HG02763 (cell line): ENCODE measurements around the gene FZR1.
"Not testable (repeated sequence)": the region's sequence is repeated elsewhere in the genome, so short reads cannot be mapped to it uniquely, and the experiment has no call there.

Experiments
- ATAC-seq: cut with Tn5 transposase; IDR thresholded peaks from one replicate; pipeline ENCODE4 v1.9.1; 2021; ENCODE audit warnings: mild to moderate bottlenecking, moderate library complexity; ENCODE audit not compliant: unreplicated experiment

FZR1 gene

DNA sequence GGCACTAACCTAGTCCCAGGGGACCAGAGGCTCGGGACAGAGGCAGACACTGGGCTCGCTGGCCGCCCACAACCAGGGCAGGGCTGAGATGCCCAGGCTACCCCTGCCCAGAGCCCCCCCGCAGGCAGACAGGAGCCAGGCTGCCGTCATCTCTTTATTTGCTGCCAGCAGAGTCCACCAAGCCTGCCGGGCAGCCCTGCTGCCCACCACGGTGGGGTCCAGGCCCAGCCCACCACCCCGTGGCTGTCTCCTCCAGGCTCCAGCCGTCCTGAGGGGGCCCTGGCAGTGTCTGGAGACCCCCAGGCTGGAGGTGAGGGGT lies 37.9 kb downstream of the FZR1 start:
- ATAC-seq, result no peak

DNA sequence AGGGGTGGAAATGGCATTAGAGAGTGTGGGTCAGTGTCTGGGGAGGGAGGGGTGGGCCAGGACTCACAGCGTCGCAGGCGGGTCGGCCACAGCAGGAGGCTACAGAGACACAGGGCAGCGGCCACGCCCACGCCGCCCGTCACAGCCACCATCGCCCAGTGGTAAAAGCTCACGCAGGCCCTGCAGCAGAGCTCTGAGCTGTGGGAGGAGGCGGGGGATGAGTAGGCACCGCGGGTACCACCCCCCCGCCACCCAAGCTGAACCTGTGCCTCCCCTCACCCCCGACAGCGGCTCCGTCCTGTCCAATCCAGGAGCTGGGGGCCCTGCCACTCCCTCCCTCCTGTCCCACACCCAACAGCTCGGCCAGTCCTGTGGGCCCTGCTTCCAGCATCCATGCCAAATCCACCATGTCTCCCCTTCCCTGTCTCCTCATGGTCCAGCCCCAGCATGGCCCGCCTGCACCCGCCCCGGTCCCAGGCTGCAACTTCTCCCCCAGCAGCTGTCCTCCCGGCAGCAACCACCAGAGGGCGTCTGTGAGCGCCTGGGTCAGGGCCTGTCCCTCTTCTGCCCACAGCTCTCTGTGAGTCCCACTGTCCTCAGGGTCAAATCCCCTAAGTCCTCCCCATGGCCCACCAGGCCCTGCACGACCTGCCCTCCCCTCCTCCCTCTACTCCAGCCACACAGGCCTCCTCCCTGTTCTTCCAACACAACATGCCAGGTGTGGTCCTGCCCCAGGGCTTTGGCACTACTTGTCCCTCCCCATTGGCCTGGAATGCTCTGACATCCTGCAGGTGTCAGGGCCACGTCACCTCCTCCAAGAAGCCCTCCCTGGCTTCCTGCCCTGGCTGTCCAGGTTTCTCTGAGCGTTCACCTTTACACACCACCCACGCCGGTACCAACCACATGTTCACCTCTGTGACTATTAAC lies 38.9 kb downstream of the FZR1 start:
- no peak for ATAC-seq

- no peak for ATAC-seq
Measured at GRCh38 chr19:3545669-3546034, 39.5 kb downstream of the FZR1 start.

- ATAC-seq, result no peak
Measured at GRCh38 chr19:3546119-3546518, 40.0 kb downstream of the FZR1 start.

- no peak for ATAC-seq
Measured at GRCh38 chr19:3547301-3547731, 41.2 kb downstream of the FZR1 start.

DNA sequence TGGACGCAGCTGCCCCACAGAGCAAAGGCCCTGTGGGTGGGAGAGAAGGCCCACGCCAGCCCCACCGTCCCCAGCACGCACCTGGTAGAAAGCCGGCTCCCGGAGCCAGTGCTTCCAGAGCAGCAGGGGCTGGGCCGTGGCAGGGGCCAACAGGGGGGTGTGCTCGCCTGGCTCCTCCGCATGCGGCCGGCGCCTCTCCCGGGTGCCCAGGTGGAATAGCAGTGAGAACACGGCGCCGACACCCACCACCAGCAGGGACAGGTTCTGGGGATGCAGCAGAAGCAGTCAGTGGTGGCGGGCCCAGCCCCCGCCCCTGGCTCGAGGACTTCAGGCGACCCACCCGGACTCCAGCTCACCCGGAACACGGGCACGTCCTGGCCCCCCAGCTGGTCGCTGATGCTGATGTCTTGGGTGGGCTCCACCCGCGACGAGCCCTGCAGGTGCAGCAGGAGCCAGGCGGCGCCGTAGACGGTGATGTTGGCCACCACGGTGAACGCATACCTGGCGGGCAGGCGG lies 41.7 kb downstream of the FZR1 start:
- no peak for ATAC-seq

DNA sequence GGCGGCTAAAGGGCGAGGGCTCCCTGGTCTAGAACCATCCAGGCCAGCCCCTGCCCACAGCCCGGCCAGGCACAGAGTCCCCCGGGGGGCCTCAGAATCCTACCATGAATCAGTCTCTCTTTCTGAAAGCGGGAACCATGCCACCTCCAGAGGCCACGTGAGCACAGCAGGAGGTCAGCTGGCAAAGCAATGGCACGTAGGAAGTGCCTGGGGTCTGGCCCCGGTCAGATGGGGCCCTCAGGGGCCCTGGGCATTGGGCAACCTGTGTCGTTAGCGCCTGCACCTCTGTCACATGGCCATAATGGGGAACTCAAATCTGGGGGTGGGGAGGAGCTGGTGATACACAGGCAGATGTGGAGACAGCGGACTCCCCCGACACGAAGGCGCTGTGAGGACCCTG lies 42.5 kb downstream of the FZR1 start:
- no peak for ATAC-seq

DNA sequence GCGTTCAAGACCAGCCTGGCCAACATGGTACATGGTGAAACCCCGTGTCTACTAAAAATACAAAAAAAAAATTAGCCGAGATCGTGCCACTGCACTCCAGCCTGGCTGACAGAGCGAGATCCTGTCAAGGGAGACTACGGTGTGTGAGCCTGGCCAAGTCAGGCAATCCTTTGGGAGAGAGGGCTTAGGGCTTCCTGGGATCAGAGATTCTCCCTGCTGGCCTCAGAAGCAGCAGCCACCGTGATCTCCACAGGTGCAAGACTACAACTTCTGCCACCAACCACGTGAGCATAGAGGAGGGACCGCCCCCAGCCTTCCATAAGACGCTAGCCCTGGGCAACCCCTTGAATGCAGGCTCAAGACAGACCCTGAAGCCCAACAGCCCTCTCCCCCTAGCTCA lies 43.7 kb downstream of the FZR1 start:
- no peak for ATAC-seq

DNA sequence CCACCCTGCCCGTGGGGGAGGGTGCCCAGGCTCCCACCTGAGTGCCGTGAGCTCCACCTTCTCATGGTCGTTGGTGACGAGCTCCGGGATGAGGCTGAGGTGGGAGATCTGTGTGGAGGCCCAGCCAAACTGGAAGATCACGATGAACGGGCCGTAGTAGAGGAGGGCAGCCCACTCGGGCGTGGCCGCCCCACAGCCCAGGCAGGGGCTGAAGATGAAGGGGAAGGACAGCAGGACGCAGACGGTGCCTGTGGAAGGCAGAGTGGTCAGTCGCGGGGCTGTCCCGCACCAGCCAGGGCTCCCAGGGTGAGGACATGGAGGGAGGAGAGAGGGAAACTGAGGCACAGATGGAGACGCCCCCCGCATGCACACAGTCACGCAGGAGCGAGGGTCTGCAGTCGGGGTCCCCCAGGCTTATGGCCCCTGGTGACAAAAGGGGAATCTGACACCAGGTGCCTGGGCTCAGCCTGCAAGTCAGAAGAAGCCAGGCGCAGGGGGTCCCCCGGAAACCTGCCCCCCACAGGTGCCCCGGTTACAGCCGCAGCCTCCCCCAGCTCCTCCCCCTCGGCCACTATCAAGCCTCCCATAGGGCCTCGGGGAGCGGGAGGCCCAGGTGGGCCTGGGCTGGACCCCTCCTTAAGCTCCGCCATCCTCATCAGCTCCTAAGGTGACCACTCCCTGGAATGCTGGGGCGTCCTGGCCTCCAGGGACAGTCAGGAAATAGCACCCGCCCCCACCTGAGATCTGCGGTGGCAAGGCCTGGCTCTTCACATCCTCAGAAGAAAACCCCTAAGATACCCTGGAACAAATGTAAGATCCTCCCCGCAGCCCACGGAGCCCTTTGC lies 45.1 kb downstream of the FZR1 start:
- no peak for ATAC-seq

GRCh38 chr19:3551792-3552095 lies 45.6 kb downstream of the FZR1 start:
- ATAC-seq, result no peak

DNA sequence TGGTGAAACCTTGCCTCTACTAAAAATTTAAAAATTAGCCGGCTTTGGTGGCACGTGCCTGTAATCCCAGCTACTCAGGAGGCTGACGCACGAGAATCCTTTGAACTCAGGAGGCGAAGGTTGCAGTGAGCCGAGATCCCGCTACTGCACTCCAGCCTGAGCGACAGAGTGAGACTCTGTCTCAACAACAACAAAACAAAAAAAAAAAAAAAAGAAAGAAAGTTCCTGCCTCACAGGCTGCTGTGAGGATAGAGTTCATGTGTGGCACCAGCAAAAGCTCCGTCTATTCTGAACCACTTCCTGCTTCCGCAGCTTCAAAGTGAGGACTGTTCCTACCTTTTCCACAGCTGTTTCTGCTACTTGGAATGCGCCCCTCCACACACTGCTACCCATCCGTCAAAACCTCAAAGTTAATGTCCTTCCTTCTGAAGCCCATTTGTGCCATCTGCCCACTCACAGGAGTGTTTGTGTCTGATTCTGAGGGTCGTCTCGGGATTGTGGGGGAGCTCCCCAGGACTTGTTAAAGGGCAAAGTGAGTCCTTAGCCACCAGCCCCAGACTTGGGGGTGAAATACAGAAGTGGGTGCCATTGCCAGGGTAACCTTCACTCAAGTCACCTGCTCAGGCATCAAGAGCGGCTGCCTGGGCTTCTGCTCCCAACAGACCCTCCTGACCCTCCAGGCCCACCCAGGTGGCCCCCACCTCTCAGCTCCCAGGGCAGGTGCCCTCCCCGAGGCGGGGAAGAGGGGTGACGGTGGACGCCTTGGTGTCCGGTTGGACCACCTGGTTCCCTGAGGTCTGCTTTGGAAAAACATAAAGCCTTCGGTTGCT lies 48.4 kb downstream of the FZR1 start:
- ATAC-seq, result no peak

- no peak for ATAC-seq
Measured at GRCh38 chr19:3555653-3556422, 49.7 kb downstream of the FZR1 start.

- no peak for ATAC-seq
Measured at GRCh38 chr19:3556423-3556977, 50.4 kb downstream of the FZR1 start.

- peak; percentile 26 for ATAC-seq
Measured at GRCh38 chr19:3556978-3557460, 50.9 kb downstream of the FZR1 start.

GRCh38 chr19:3557461-3558248 lies 51.5 kb downstream of the FZR1 start, which contains the start of gene MFSD12:
MFSD12 (minus strand) TSS chr19:3557586; CDS start chr19:3557403, 183 bp downstream.
- ATAC-seq, result peak; percentile 82

- no peak for ATAC-seq
Measured at GRCh38 chr19:3563709-3564524, 57.8 kb downstream of the FZR1 start.

GRCh38 chr19:3565139-3565538 lies 59.0 kb downstream of the FZR1 start:
- no peak for ATAC-seq

DNA sequence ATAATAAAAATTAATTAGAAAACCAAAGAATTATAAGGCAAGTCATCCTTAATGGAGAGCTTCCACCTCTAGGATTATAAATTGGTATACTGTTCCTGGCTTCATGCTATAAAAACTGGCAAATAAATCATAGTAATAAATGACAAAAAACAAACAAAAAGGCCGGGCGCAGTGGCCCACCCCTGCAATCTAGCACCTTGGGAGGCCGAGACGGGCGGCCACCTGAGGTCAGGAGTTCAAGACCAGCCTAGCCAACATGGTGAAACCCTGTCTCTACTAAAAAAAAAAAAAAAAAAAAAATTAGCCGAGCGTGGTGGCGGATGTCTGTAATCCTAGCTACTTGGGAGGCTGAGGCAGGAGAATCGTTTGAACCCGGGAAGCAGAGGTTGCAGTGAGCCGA lies 63.9 kb downstream of the FZR1 start:
- ATAC-seq, result not testable (repeated sequence)
